HG02973 (cell line): ENCODE data around the gene SPATA1.
"Not testable (repeated sequence)": the region's sequence is repeated elsewhere in the genome, so short reads cannot be mapped to it uniquely, and the experiment has no call there.

Source experiments
- ATAC-seq: cut with Tn5 transposase; IDR thresholded peaks from one replicate; pipeline ENCODE4 v1.9.1; 2021; ENCODE audit warnings: moderate library complexity; ENCODE audit not compliant: unreplicated experiment

SPATA1 gene

GRCh38 chr1:84506002-84506728 is at the start of gene SPATA1, which contains the start of gene GNG5:
Gene SPATA1, plus strand, starts transcription at chr1:84506386. Its CDS starts 9,974 bp downstream, at chr1:84516360.
Gene GNG5, minus strand, starts transcription at chr1:84506581. Its CDS starts 490 bp downstream, at chr1:84506091.
- peak; percentile 82 for ATAC-seq

- ATAC-seq, result no peak
Measured at GRCh38 chr1:84462118-84462517, 44.1 kb upstream of the SPATA1 start.

- ATAC-seq, result no peak
Measured at GRCh38 chr1:84467298-84467697, 38.9 kb upstream of the SPATA1 start.

- no peak for ATAC-seq
Measured at GRCh38 chr1:84476225-84476624, 30.0 kb upstream of the SPATA1 start.

- peak; percentile 91 for ATAC-seq
Measured at GRCh38 chr1:84478876-84479868, 27.0 kb upstream of the SPATA1 start, which contains the start of gene RPF1. Gene RPF1, plus strand, starts transcription at chr1:84479266. Its CDS starts 16 bp downstream, at chr1:84479282.

GRCh38 chr1:84479998-84480397 is 26.2 kb upstream of the SPATA1 start:
- ATAC-seq, result no peak

- peak; percentile 47 for ATAC-seq
Measured at GRCh38 chr1:84480650-84481049, 25.5 kb upstream of the SPATA1 start.

GRCh38 chr1:84481317-84481716 is 24.9 kb upstream of the SPATA1 start:
- ATAC-seq, result no peak

GRCh38 chr1:84488107-84488506 is 18.1 kb upstream of the SPATA1 start:
- ATAC-seq, result no peak

GRCh38 chr1:84489766-84490165 is 16.4 kb upstream of the SPATA1 start:
- ATAC-seq, result no peak

- ATAC-seq, result no peak
Measured at GRCh38 chr1:84492726-84493125, 13.5 kb upstream of the SPATA1 start.

GRCh38 chr1:84493747-84494146 is 12.4 kb upstream of the SPATA1 start:
- ATAC-seq, result no peak

- ATAC-seq, result no peak
Measured at GRCh38 chr1:84496498-84496897, 9.7 kb upstream of the SPATA1 start.

- no peak for ATAC-seq
Measured at GRCh38 chr1:84497631-84498275, 8.4 kb upstream of the SPATA1 start.

GRCh38 chr1:84502927-84503326 is 3.3 kb upstream of the SPATA1 start:
- no peak for ATAC-seq

- no peak for ATAC-seq
Measured at GRCh38 chr1:84504580-84505492, 1.4 kb upstream of the SPATA1 start.

- ATAC-seq, result peak; percentile 11
Measured at GRCh38 chr1:84505493-84506001, 639 bp upstream of the SPATA1 start.

- no peak for ATAC-seq
Measured at GRCh38 chr1:84506729-84507453, 705 bp downstream of the SPATA1 start.

GRCh38 chr1:84507887-84508286 is 1.7 kb downstream of the SPATA1 start:
- not testable (repeated sequence) for ATAC-seq
